ENCODE data around the gene TBATA. TPM values are rescaled to one million over a fixed set of nuclear protein-coding genes. Genes with fewer than 3 reads are reported as not detected.

The TBATA gene
- total RNA-seq = not detected in 2 replicates
- polyA plus RNA-seq (2012) = not detected

GRCh38 chr10:70785190-70785589 lies at the start of gene TBATA:
TSS of gene TBATA (minus strand) at chr10:70785377. CDS start at chr10:70783379, 1,998 bp downstream.
- peak; percentile 74 for DNase-seq (ENCODE audit: low read depth)

- no peak for DNase-seq (ENCODE audit: low read depth)
These were observed 49.4 kb upstream of the TBATA start for GRCh38 chr10:70834441-70835151.

GRCh38 chr10:70834021-70834420 lies 48.8 kb upstream of the TBATA start:
- no peak for DNase-seq (ENCODE audit: low read depth)

- no peak for DNase-seq (ENCODE audit: low read depth)
These were observed 48.4 kb upstream of the TBATA start for GRCh38 chr10:70833601-70834000.

- DNase-seq (ENCODE audit: low read depth) = peak; percentile 68
These were observed 47.8 kb upstream of the TBATA start for GRCh38 chr10:70832852-70833528.

- no peak for DNase-seq (ENCODE audit: low read depth)
These were observed 47.0 kb upstream of the TBATA start for GRCh38 chr10:70832221-70832620.

GRCh38 chr10:70830164-70830563 lies 45.0 kb upstream of the TBATA start:
- no peak for DNase-seq (ENCODE audit: low read depth)

GRCh38 chr10:70829543-70829942 lies 44.4 kb upstream of the TBATA start:
- DNase-seq (ENCODE audit: low read depth) = peak; percentile 83

GRCh38 chr10:70828923-70829322 lies 43.7 kb upstream of the TBATA start:
- DNase-seq (ENCODE audit: low read depth) = no peak

- no peak for DNase-seq (ENCODE audit: low read depth)
These were observed 42.0 kb upstream of the TBATA start for GRCh38 chr10:70827086-70827757.

GRCh38 chr10:70822076-70822820 lies 37.1 kb upstream of the TBATA start:
- no peak for DNase-seq (ENCODE audit: low read depth)

- no peak for DNase-seq (ENCODE audit: low read depth)
These were observed 36.0 kb upstream of the TBATA start for GRCh38 chr10:70820976-70821750.

- DNase-seq (ENCODE audit: low read depth) = peak; percentile 88
These were observed 31.2 kb upstream of the TBATA start for GRCh38 chr10:70816220-70816894.

- DNase-seq (ENCODE audit: low read depth) = peak; percentile 87
These were observed 30.5 kb upstream of the TBATA start, which contains the start of gene SGPL1 for GRCh38 chr10:70815504-70816219. TSS of gene SGPL1 (plus strand) at chr10:70815948. CDS start at chr10:70816854, 906 bp downstream.

GRCh38 chr10:70814126-70814525 lies 28.9 kb upstream of the TBATA start:
- DNase-seq (ENCODE audit: low read depth) = no peak

GRCh38 chr10:70812814-70813213 lies 27.6 kb upstream of the TBATA start:
- DNase-seq (ENCODE audit: low read depth) = no peak

- peak; percentile 22 for DNase-seq (ENCODE audit: low read depth)
These were observed 26.7 kb upstream of the TBATA start for GRCh38 chr10:70811881-70812280.

- no peak for DNase-seq (ENCODE audit: low read depth)
These were observed 25.8 kb upstream of the TBATA start for GRCh38 chr10:70810967-70811366.

GRCh38 chr10:70809726-70810125 lies 24.5 kb upstream of the TBATA start:
- DNase-seq (ENCODE audit: low read depth) = no peak
